Vagina (tissue), 2 donors: ENCODE results near the gene GTF3C5. TPM values are rescaled to one million over a fixed set of nuclear protein-coding genes. Genes with fewer than 3 reads are reported as not detected.
A peak's percentile ranks its signal among the peaks of the same experiment; 100 is the strongest.

Experiments
- DNase-seq, 2 donors: peaks; one replicate each; pipeline ENCODE4 v3.0.0-alpha.2; 2017; ENCODE audit errors: extremely low spot score in 2 of 2
- H3K27ac ChIP-seq: fragments of 200-600 bp; sonication (generic); one replicate; pipeline ENCODE4 v1.5.1; 2019
- H3K27me3 ChIP-seq: fragments of 200-600 bp; sonication (generic); one replicate; pipeline ENCODE4 v1.5.1; 2019
- H3K36me3 ChIP-seq, 2 donors: fragments of 200-600 bp; sonication (generic); one replicate each; pipeline ENCODE4 v1.5.1; 2017 to 2019
- H3K4me1 ChIP-seq: fragments of 200-600 bp; sonication (generic); one replicate; pipeline ENCODE4 v1.5.1; 2019
- H3K4me3 ChIP-seq, 2 donors: fragments of 200-600 bp; sonication (generic); 1 replicate in 1 of 2; 2 replicates in 1 of 2; pipeline ENCODE4 v1.5.1; 2016 to 2019
- H3K9me3 ChIP-seq: fragments of 200-600 bp; sonication (generic); one replicate; pipeline ENCODE4 v1.5.1; 2019
- POLR2A ChIP-seq, 2 donors: fragments of 450-650 bp; IDR thresholded peaks; one replicate each; pipeline ENCODE4 v1.6.1; 2017; ENCODE audit warnings: antibody characterized with exemption in 2 of 2, mild to moderate bottlenecking in 2 of 2, moderate library complexity in 2 of 2
- POLR2AphosphoS5 ChIP-seq, 2 donors: sonication (generic); formaldehyde crosslinking; IDR thresholded peaks; one replicate each; pipeline ENCODE4 v1.9.0; 2017; ENCODE audit warnings: antibody characterized with exemption in 2 of 2, mild to moderate bottlenecking in 2 of 2, low read depth in 1 of 2; ENCODE audit not compliant: insufficient read depth in 1 of 2
- intact Hi-C: fragments of 100-400 bp; cut with DNase I; formaldehyde crosslinking; loops from one replicate; pipeline ENCODE4 v1.15.1; 2023
- total RNA-seq: library from RNA; depleted of rRNA; stranded (reverse); fragments of >200 nt; gene quantifications from one replicate; pipeline ENCODE4 v1.2.3, GENCODE V29; 2016
- TF ChIP-seq, protein P1 (sequence below), 3 experiments: fragments of 450-650 bp in 2 of 3; fragments of 200-600 bp in 1 of 3; sonication (generic) in 1 of 3; IDR thresholded peaks; one replicate each; pipeline ENCODE4 v1.5.1; 2017 to 2019; ENCODE audit warnings: antibody characterized with exemption in 3 of 3, mild to moderate bottlenecking in 2 of 3, moderate library complexity in 2 of 3

Gene GTF3C5
- total RNA-seq, 1 donor from 2014 or later = 53.8 TPM

DNA sequence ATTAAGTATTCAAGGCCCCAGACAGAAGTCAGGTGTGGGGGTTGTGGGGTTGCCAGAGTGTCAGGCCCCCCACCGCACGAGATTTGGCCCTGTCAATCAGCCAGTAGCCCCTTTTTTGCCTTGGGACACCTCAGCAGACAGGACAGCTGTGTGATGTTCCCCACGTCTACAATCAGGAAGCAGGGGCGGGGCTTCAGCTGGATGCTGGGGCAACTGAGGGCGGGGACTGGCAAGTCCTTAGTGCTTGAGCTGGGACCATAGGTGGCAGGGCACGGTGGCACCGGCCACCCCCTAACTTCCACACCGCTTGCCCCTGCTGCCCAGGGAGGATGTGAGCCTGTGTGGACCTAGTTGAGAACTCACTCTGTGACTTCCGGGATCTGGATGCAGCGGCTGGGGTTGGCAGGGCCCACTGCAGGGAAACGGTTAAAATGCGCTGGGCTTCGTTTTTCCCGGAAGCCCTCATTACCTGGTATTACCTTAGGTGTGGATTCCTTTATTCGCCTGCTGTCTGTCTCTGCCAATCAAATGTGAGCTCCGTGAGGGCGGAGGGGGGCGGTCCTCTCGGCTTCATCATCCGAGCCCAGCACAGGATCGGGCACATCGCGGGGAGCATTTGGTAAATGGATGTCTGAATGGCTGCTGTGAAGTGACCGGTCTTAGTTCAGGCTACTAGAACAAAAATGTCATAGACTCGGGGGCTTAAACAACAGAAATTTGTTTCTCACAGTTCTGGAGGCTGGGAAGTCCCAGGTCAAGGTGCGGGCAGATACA, 7.5 kb upstream of the GTF3C5 start:
- H3K27ac ChIP-seq = no peak overlapping the region
- intact Hi-C loops = no loop called here
- no peaks in the 10 kb centered on the region for H3K36me3 ChIP-seq
- TF ChIP-seq POLR2AphosphoS5 (IDR thresholded peaks at IDR 0.05; ENCODE audit: insufficient read depth in 1 of 2, low read depth in 1 of 2) = no peak
- TF ChIP-seq, protein P1, sequence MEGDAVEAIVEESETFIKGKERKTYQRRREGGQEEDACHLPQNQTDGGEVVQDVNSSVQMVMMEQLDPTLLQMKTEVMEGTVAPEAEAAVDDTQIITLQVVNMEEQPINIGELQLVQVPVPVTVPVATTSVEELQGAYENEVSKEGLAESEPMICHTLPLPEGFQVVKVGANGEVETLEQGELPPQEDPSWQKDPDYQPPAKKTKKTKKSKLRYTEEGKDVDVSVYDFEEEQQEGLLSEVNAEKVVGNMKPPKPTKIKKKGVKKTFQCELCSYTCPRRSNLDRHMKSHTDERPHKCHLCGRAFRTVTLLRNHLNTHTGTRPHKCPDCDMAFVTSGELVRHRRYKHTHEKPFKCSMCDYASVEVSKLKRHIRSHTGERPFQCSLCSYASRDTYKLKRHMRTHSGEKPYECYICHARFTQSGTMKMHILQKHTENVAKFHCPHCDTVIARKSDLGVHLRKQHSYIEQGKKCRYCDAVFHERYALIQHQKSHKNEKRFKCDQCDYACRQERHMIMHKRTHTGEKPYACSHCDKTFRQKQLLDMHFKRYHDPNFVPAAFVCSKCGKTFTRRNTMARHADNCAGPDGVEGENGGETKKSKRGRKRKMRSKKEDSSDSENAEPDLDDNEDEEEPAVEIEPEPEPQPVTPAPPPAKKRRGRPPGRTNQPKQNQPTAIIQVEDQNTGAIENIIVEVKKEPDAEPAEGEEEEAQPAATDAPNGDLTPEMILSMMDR (IDR thresholded peaks at IDR 0.05) = no peak
- TF ChIP-seq POLR2A (IDR thresholded peaks at IDR 0.05) = no peak
- no peak overlapping the region for H3K4me3 ChIP-seq
- no peaks in the 10 kb centered on the region for H3K4me1 ChIP-seq
- no peak for DNase-seq
- no peaks in the 10 kb centered on the region for H3K9me3 ChIP-seq
- H3K27me3 ChIP-seq = no peaks in the 10 kb centered on the region

DNA sequence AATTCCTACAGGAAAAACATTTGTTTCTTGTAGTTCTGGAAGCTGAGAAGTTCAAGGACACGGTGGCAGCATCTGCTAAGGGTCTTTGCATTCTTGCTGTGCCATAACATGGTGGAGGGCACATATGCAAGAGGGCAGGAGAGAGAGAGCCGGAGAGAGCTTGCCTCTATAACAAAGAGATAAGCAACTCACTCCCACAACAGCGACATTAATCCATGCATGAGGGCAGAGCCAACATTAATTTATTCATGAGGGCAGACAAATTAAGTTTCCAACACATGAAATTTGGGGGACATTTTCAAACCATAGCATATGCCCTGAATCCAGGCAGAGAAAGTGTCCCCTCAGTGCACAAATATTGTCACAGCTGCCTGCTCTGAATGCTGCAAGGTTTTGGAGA, 4.4 kb upstream of the GTF3C5 start:
- Histone ChIP-seq H3K4me1 (peaks cover 16% of the 10 kb centered on the region), H3K27ac (no peak overlapping the region), H3K27me3 (no peaks in the 10 kb centered on the region), H3K9me3 (no peaks in the 10 kb centered on the region), H3K36me3 (no peaks in the 10 kb centered on the region), H3K4me3 (no peak overlapping the region)
- intact Hi-C loops = no loop called here
- TF ChIP-seq, protein P1 (IDR thresholded peaks at IDR 0.05) = no peak
- no peak for TF ChIP-seq POLR2AphosphoS5 (IDR thresholded peaks at IDR 0.05; ENCODE audit: insufficient read depth in 1 of 2, low read depth in 1 of 2)
- no peak for TF ChIP-seq POLR2A (IDR thresholded peaks at IDR 0.05)
- DNase-seq = no peak

DNA sequence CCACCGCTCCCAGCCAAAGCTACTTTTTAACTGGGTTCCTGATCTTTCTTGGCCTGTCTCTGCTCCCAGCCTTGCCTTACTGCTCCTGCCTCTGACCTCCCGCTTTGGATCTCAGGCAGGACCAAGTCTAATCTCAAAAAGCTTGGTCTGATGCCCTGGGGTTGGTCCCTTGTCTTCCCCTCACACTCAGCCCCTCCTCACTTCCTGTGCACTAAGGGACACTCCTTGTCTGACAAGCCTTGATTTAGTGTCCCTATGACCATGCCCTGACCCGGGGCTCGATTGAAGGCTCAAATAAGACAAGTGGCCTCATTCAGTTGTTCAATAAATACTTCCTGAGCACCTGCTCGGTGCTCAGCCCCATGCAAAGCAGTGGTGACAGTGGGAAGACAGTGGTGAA, 3.7 kb upstream of the GTF3C5 start:
- H3K9me3 ChIP-seq = no peaks in the 10 kb centered on the region
- H3K27ac ChIP-seq = no peak overlapping the region
- no peak overlapping the region for H3K4me3 ChIP-seq
- H3K27me3 ChIP-seq = no peaks in the 10 kb centered on the region
- DNase-seq = no peak
- intact Hi-C loops = no loop called here
- TF ChIP-seq POLR2A (IDR thresholded peaks at IDR 0.05) (no peak), POLR2AphosphoS5 (IDR thresholded peaks at IDR 0.05; ENCODE audit: insufficient read depth in 1 of 2, low read depth in 1 of 2) (no peak)
- TF ChIP-seq, protein P1 (IDR thresholded peaks at IDR 0.05) = no peak
- no peaks in the 10 kb centered on the region for H3K36me3 ChIP-seq
- H3K4me1 ChIP-seq = peaks cover 23% of the 10 kb centered on the region

DNA sequence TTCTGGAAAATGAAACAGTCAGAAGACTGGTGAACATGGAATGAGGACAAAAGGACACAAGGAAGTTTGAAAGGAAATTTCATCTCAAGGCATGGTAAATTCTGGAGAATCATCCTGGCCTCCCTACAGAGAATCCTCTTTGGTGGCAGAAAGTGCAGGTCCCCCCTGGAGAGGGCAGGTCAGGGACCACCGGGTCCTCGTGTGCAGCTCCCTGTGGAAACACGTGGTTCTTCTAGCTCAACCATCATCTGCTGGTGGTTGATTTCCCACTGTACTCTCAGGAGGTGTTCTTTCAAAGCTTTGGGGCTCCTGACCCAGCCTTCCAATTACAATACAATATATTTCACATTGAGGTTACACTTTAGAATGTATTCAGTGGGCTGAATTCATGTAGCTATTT, 2.6 kb upstream of the GTF3C5 start:
- Histone ChIP-seq H3K36me3 (no peaks in the 10 kb centered on the region), H3K4me3 (no peak overlapping the region), H3K9me3 (no peaks in the 10 kb centered on the region), H3K27me3 (no peaks in the 10 kb centered on the region), H3K27ac (no peak overlapping the region), H3K4me1 (peaks cover 28% of the 10 kb centered on the region)
- TF ChIP-seq, protein P1 (IDR thresholded peaks at IDR 0.05) = no peak
- TF ChIP-seq POLR2A (IDR thresholded peaks at IDR 0.05) (no peak), POLR2AphosphoS5 (IDR thresholded peaks at IDR 0.05; ENCODE audit: insufficient read depth in 1 of 2, low read depth in 1 of 2) (no peak)
- no peak for DNase-seq
- intact Hi-C loops = no loop called here

DNA sequence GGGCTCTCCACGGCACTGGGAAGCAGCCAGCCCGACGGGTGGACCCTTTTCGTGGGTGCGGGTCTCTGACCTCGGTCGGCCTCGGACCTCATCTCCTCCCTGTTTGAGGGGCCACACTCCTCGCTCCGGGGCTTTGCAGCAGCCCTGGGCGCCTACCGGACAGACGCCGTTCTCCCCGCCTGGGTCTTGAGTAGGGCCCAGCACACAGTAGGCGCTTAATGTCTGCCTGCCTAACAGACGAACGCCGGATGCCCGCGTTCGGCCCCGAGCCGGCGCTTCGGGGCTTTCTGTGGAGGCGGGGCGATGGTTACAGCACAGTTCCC, 842 bp upstream of the GTF3C5 start:
- TF ChIP-seq, protein P1 (IDR thresholded peaks at IDR 0.05) = no peak
- TF ChIP-seq POLR2A (IDR thresholded peaks at IDR 0.05) (no peak), POLR2AphosphoS5 (IDR thresholded peaks at IDR 0.05; ENCODE audit: insufficient read depth in 1 of 2, low read depth in 1 of 2) (no peak)
- Histone ChIP-seq H3K4me1 (peaks cover 28% of the 10 kb centered on the region), H3K9me3 (no peaks in the 10 kb centered on the region), H3K27me3 (no peaks in the 10 kb centered on the region), H3K4me3 (peak overlapping the region; percentile 69 to 84), H3K27ac (peak overlapping the region; percentile 67), H3K36me3 (no peaks in the 10 kb centered on the region)
- intact Hi-C loops = loop anchor here (10.0 kb wide), 1 partner anchor 115 kb away; no protein-coding TSS in a partner anchor
- DNase-seq = no peak
